ENCODE measurements around the gene ZNF644. TPM values are rescaled to one million over a fixed set of nuclear protein-coding genes. Genes with fewer than 3 reads are reported as not detected.

ZNF644 gene
- total RNA-seq, 6 donors from 2014 or later: 36.7 to 111 (median 42.9) TPM

DNA sequence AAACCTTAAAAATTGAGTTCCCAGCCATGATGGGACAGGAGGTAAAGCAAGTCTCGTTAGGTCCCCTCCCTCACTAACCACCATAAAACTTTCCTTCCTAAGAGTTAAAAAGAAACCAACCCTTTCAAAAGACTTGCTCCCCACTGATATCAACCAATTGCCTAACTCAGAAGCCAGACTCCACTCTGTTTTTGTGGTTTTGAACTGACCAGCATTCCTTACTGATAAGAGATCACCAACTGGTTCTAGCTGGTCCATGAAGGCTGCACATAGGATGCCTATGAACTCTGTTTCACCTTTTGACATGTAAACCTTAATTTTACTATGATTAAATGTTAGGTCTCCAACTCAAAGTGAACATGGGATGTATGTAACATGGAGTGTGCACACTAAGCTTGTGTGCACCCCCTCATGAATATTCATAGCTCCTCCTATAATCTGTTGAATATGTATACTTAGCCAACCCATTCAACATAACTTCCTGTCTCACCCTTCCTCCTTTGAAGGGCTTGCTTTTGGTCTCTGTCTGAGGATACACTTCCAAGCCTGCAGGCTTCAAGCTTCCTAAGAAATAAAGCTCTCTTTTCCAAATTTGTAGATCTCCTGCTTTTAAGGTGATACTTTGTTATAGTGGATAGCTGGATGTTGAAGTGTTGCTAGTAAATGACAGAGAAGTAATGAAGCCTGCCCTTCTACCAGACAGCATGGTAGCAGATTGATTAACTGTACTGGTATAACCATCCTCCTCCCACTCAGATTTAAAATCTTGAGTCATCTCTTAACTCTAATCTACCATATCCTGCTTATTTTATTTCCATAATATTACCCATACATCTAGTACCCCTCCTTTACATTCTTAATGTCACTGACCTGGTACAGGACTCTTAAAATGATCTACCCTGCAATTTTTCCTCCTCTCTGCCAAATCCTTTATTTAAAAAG lies 95.6 kb downstream of the ZNF644 start:
- H3K9me3 ChIP-seq: no peaks in the 10 kb centered on the region
- peaks cover 5 to 29% (median 23%) of the 10 kb centered on the region in 4 donors for H3K4me1 ChIP-seq
- no peaks in the 10 kb centered on the region for H3K27me3 ChIP-seq
- no peak overlapping the region for H3K27ac ChIP-seq
- no peaks in the 10 kb centered on the region for H3K36me3 ChIP-seq
- H3K4me3 ChIP-seq: no peak overlapping the region
- DNase-seq (no peak), ATAC-seq (ENCODE audit: low FRiP score in 2 of 2) (peak in 1 of 2 donors; percentile 22)
- 83 to 89% methylated on average over 1 of the region's 1 CpG for WGBS, 2 donors
- TF ChIP-seq POLR2A (IDR thresholded peaks at IDR 0.05) (no peak), POLR2AphosphoS5 (IDR thresholded peaks at IDR 0.05) (no peak)
- TF ChIP-seq, protein P1, sequence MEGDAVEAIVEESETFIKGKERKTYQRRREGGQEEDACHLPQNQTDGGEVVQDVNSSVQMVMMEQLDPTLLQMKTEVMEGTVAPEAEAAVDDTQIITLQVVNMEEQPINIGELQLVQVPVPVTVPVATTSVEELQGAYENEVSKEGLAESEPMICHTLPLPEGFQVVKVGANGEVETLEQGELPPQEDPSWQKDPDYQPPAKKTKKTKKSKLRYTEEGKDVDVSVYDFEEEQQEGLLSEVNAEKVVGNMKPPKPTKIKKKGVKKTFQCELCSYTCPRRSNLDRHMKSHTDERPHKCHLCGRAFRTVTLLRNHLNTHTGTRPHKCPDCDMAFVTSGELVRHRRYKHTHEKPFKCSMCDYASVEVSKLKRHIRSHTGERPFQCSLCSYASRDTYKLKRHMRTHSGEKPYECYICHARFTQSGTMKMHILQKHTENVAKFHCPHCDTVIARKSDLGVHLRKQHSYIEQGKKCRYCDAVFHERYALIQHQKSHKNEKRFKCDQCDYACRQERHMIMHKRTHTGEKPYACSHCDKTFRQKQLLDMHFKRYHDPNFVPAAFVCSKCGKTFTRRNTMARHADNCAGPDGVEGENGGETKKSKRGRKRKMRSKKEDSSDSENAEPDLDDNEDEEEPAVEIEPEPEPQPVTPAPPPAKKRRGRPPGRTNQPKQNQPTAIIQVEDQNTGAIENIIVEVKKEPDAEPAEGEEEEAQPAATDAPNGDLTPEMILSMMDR (IDR thresholded peaks at IDR 0.05): no peak

DNA sequence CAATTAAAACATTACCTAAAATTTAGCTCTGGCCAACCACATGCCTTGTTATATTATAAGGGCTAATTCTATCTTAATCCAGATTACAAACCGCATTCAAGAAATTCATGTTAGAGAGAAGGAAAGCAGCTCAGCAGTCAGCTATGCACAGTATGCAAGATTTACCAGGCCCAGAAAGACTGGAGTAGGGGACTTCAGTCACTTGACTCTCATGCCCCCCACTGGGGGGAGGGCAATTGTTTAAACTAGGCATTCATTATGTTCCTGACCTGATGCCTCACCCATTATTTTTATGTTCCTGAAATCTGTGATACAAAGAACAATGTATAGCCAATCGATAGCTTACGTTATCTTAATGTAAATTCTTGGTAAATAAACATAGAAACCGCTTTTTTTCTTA lies 96.9 kb downstream of the ZNF644 start:
- TF ChIP-seq POLR2AphosphoS5 (IDR thresholded peaks at IDR 0.05) (no peak), POLR2A (IDR thresholded peaks at IDR 0.05) (no peak), EP300 (IDR thresholded peaks at IDR 0.05) (no peak)
- TF ChIP-seq, protein P1 (IDR thresholded peaks at IDR 0.05): no peak
- no peak for ATAC-seq (ENCODE audit: low FRiP score in 2 of 2)
- 87 to 94% methylated on average over 4 of the region's 4 CpGs for WGBS, 2 donors
- H3K4me3 ChIP-seq: no peak overlapping the region
- peaks cover 5 to 33% (median 23%) of the 10 kb centered on the region in 4 donors for H3K4me1 ChIP-seq
- no peaks in the 10 kb centered on the region for H3K36me3 ChIP-seq
- DNase-seq: no peak
- H3K9me3 ChIP-seq: no peaks in the 10 kb centered on the region
- H3K27ac ChIP-seq: no peak overlapping the region
- no peaks in the 10 kb centered on the region for H3K27me3 ChIP-seq

DNA sequence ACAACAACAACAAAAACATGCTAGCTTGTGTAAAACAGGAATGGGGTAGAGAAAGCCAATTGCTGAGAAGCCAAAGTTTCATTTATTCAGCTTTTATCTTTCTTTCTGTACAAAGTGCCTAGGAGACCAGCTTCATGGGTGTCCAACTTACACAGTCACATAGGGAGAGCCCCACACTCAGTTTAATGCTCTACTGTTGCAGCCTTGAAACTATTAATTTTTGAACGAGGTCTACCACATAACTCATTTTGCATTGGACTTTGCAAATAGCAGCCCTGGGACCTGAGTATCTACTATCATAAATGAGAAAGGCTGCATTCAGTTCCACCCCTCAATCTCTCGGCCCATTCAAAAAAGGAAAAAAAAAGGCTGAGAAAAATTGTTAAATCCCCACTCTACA lies 98.8 kb downstream of the ZNF644 start:
- no peak for ATAC-seq (ENCODE audit: low FRiP score in 2 of 2)
- WGBS, 2 donors: 75 to 86% methylated on average over 2 of the region's 2 CpGs
- H3K27ac ChIP-seq: no peak overlapping the region

DNA sequence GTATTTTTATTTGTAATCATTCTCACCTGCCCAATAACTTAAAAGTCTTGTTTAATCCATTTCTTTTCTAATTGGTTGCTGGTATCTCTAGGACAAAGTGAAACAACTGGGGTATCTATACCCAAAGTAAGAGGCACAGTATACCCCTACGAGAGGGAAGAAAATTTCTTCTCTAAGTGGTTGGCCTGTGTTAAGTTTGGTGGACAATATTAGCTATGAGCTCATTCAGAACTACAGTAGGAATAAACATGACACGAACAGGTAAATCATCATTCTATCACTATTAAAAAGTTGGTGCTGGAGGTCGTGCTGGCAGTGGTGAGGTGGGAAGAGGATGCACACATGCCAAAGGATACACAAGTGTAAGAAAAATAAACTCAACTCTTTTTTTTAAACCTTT lies 99.6 kb downstream of the ZNF644 start:
- Histone ChIP-seq H3K9me3 (no peaks in the 10 kb centered on the region), H3K36me3 (peaks cover 0 to 3% (median under 1%) of the 10 kb centered on the region in 4 donors), H3K4me3 (no peak overlapping the region), H3K4me1 (peaks cover 5 to 38% (median 23%) of the 10 kb centered on the region in 4 donors), H3K27ac (no peak overlapping the region), H3K27me3 (no peaks in the 10 kb centered on the region)
- TF ChIP-seq EP300 (IDR thresholded peaks at IDR 0.05) (no peak), POLR2AphosphoS5 (IDR thresholded peaks at IDR 0.05) (no peak), POLR2A (IDR thresholded peaks at IDR 0.05) (no peak)
- TF ChIP-seq, protein P1 (IDR thresholded peaks at IDR 0.05): no peak
- ATAC-seq (ENCODE audit: low FRiP score in 2 of 2) (no peak), DNase-seq (no peak)
- WGBS, 2 donors: 81 to 86% methylated on average over 3 of the region's 3 CpGs

More for the DNA sequence above, 98.8 kb downstream of the ZNF644 start:
- no peak for DNase-seq
- Histone ChIP-seq H3K4me1 (peaks cover 5 to 38% (median 23%) of the 10 kb centered on the region in 4 donors), H3K36me3 (no peaks in the 10 kb centered on the region), H3K9me3 (no peaks in the 10 kb centered on the region), H3K27me3 (no peaks in the 10 kb centered on the region), H3K4me3 (no peak overlapping the region)
- no peak for TF ChIP-seq POLR2AphosphoS5 (IDR thresholded peaks at IDR 0.05)
- TF ChIP-seq, protein P1 (IDR thresholded peaks at IDR 0.05): no peak

All from upper lobe of left lung (tissue), 6 donors.